HEK293 (cell line): Measurements from ENCODE around the gene FOLR2.

Experiments used
- CTCF ChIA-PET: fragments of 350-600 bp; formaldehyde crosslinking; extraction: SDS; loops from one replicate; lab custom pipeline; 2021; ENCODE audit warnings: antibody characterized with exemption; lab: Yijun Ruan, JAX
- POLR2A ChIA-PET: fragments of 300-600 bp; formaldehyde crosslinking; extraction: SDS; loops from one replicate; lab custom pipeline; 2020; ENCODE audit warnings: antibody characterized with exemption, inconsistent platforms; lab: Yijun Ruan, JAX
- H3K27ac ChIP-seq: fragments of 200-500 bp; sonication (Bioruptor generic); 2 replicates; pipeline ENCODE4 v1.5.1; 2014; ENCODE audit warnings: low read depth, low read length, control low read depth, inconsistent platforms; ENCODE audit errors: extremely low read depth
- H3K36me3 ChIP-seq, 2 experiments: fragments of 200-500 bp in 1 of 2; sonication (Bioruptor generic) in 1 of 2; 1 replicate in 1 of 2; 2 replicates in 1 of 2; pipeline ENCODE4 v1.5.1; 2014 to 2017; ENCODE audit warnings: inconsistent platforms in 2 of 2, low read length in 2 of 2; ENCODE audit not compliant: control insufficient read depth in 2 of 2, insufficient read depth in 1 of 2
- H3K4me1 ChIP-seq: fragments of 200-500 bp; sonication (Bioruptor generic); 2 replicates; pipeline ENCODE4 v1.5.1; 2014; ENCODE audit warnings: mild to moderate bottlenecking, low read length, inconsistent platforms; ENCODE audit not compliant: control insufficient read depth, insufficient read depth
- H3K4me3 ChIP-seq: 2 replicates; pipeline ENCODE4 v1.5.1; 2011; ENCODE audit warnings: low read depth, mild to moderate bottlenecking, control low read depth, low read length, moderate library complexity
- H3K9me3 ChIP-seq: fragments of 200-500 bp; sonication (Bioruptor generic); 2 replicates; pipeline ENCODE4 v1.5.1; 2014; ENCODE audit warnings: low read depth, low read length, inconsistent platforms; ENCODE audit not compliant: control insufficient read depth, insufficient read depth
- ATF2 ChIP-seq: fragments of 450-650 bp; formaldehyde crosslinking; IDR thresholded peaks from 2 replicates; pipeline ENCODE4 v1.5.1; 2016; ENCODE audit warnings: missing biosample characterization, missing genetic modification characterization, low read depth
- KLF1 ChIP-seq: fragments of 450-650 bp; formaldehyde crosslinking; IDR thresholded peaks from 2 replicates; pipeline ENCODE4 v1.5.1; 2016; ENCODE audit warnings: missing biosample characterization, missing genetic modification characterization
- KLF7 ChIP-seq: fragments of 450-650 bp; formaldehyde crosslinking; IDR thresholded peaks from 2 replicates; pipeline ENCODE4 v1.5.1; 2016; ENCODE audit warnings: missing biosample characterization, missing genetic modification characterization, borderline replicate concordance
- REPIN1 ChIP-seq: fragments of 450-650 bp; formaldehyde crosslinking; IDR thresholded peaks from 2 replicates; pipeline ENCODE4 v1.5.1; 2017; ENCODE audit warnings: missing biosample characterization, missing genetic modification characterization, low read depth
- SALL2 ChIP-seq: fragments of 450-650 bp; formaldehyde crosslinking; IDR thresholded peaks from 2 replicates; pipeline ENCODE4 v1.5.0; 2017; ENCODE audit warnings: missing biosample characterization, mild to moderate bottlenecking, missing genetic modification characterization, borderline replicate concordance
- TSHZ1 ChIP-seq: fragments of 450-650 bp; formaldehyde crosslinking; IDR thresholded peaks from 2 replicates; pipeline ENCODE4 v1.5.1; 2016; ENCODE audit warnings: missing biosample characterization, missing genetic modification characterization, borderline replicate concordance
- ZBTB1 ChIP-seq: fragments of 450-650 bp; formaldehyde crosslinking; IDR thresholded peaks from 2 replicates; pipeline ENCODE4 v1.5.1; 2016; ENCODE audit warnings: missing biosample characterization, missing genetic modification characterization
- ZBTB44 ChIP-seq: fragments of 450-650 bp; IDR thresholded peaks from 2 replicates; pipeline ENCODE4 v1.5.1; 2018; ENCODE audit warnings: missing biosample characterization, mild to moderate bottlenecking, missing genetic modification characterization
- ZEB2 ChIP-seq: fragments of 450-650 bp; formaldehyde crosslinking; IDR thresholded peaks from 2 replicates; pipeline ENCODE4 v1.5.1; 2016; ENCODE audit warnings: missing biosample characterization, missing genetic modification characterization
- ZNF132 ChIP-seq: fragments of 450-650 bp; formaldehyde crosslinking; IDR thresholded peaks from 2 replicates; pipeline ENCODE4 v1.5.1; 2017; ENCODE audit warnings: missing biosample characterization, missing genetic modification characterization, borderline replicate concordance
- ZNF155 ChIP-seq: fragments of 450-650 bp; formaldehyde crosslinking; IDR thresholded peaks from 2 replicates; pipeline ENCODE4 v1.5.1; 2016; ENCODE audit warnings: missing biosample characterization, missing genetic modification characterization
- ZNF184 ChIP-seq: fragments of 450-650 bp; IDR thresholded peaks from 2 replicates; pipeline ENCODE4 v1.5.1; 2018; ENCODE audit warnings: missing biosample characterization, mild to moderate bottlenecking, missing genetic modification characterization
- ZNF19 ChIP-seq: fragments of 450-650 bp; formaldehyde crosslinking; IDR thresholded peaks from 2 replicates; pipeline ENCODE4; 2016; ENCODE audit warnings: missing biosample characterization, missing genetic modification characterization, low read depth
- ZNF324 ChIP-seq: fragments of 450-650 bp; formaldehyde crosslinking; IDR thresholded peaks from 2 replicates; pipeline ENCODE4 v1.5.1; 2016; ENCODE audit warnings: missing biosample characterization, missing genetic modification characterization
- ZNF398 ChIP-seq: fragments of 450-650 bp; formaldehyde crosslinking; IDR thresholded peaks from 2 replicates; pipeline ENCODE4 v1.5.1; 2017; ENCODE audit warnings: missing biosample characterization, missing genetic modification characterization
- ZNF416 ChIP-seq: fragments of 450-650 bp; formaldehyde crosslinking; IDR thresholded peaks from 2 replicates; pipeline ENCODE4 v1.5.1; 2016; ENCODE audit warnings: missing biosample characterization, missing genetic modification characterization
- ZNF48 ChIP-seq: fragments of 450-650 bp; formaldehyde crosslinking; IDR thresholded peaks from 2 replicates; pipeline ENCODE4 v1.5.1; 2016; ENCODE audit warnings: missing biosample characterization, missing genetic modification characterization
- ZNF521 ChIP-seq: fragments of 450-650 bp; formaldehyde crosslinking; IDR thresholded peaks from 2 replicates; pipeline ENCODE4 v1.5.1; 2017; ENCODE audit warnings: missing biosample characterization, mild to moderate bottlenecking, missing genetic modification characterization
- ZNF548 ChIP-seq: fragments of 450-650 bp; formaldehyde crosslinking; IDR thresholded peaks from 2 replicates; pipeline ENCODE4 v1.5.1; 2016; ENCODE audit warnings: missing biosample characterization, missing genetic modification characterization
- ZSCAN18 ChIP-seq: fragments of 450-650 bp; formaldehyde crosslinking; IDR thresholded peaks from 2 replicates; pipeline ENCODE4 v1.5.1; 2016; ENCODE audit warnings: missing biosample characterization, missing genetic modification characterization

The FOLR2 gene

GRCh38 chr11:72263361-72263760, 46.8 kb downstream of the FOLR2 start:
- H3K27ac ChIP-seq, result no peak overlapping the region
- TF ChIP-seq ZNF155 (tag by site-specific recombination), result no peak
- TF ChIP-seq REPIN1 (tag by site-specific recombination), result no peak
- no peak for TF ChIP-seq ZNF416 (tag by site-specific recombination)
- TF ChIP-seq ZBTB1 (tag by site-specific recombination), result no peak
- no peak for TF ChIP-seq ZNF398 (tag by site-specific recombination)
- no peak for TF ChIP-seq ZNF184 (tag by site-specific recombination)
- TF ChIP-seq ZNF19 (tag by site-specific recombination), result no peak
- no peak for TF ChIP-seq KLF7 (tag by site-specific recombination)
- no peak for TF ChIP-seq ZNF548 (tag by site-specific recombination)
- no peak for TF ChIP-seq ZNF48
- no peak for TF ChIP-seq KLF1 (tag by site-specific recombination)
- no peak for TF ChIP-seq ZNF521 (tag by site-specific recombination)
- no peak for TF ChIP-seq ATF2
- no peak for TF ChIP-seq ZSCAN18 (tag by site-specific recombination)
- TF ChIP-seq ZNF324, result no peak
- TF ChIP-seq SALL2 (tag by site-specific recombination), result no peak
- no peak for TF ChIP-seq TSHZ1
- TF ChIP-seq ZEB2, result no peak
- no peak for TF ChIP-seq ZBTB44 (tag by site-specific recombination)
- TF ChIP-seq ZNF132 (tag by site-specific recombination), result no peak
- H3K9me3 ChIP-seq, result no peaks in the 10 kb centered on the region
- ChIA-PET CTCF (no interaction called here), POLR2A (no interaction called here)
- H3K4me1 ChIP-seq, result no peaks in the 10 kb centered on the region
- H3K4me3 ChIP-seq, result no peak overlapping the region
- H3K36me3 ChIP-seq, result no peaks in the 10 kb centered on the region
